DOHH2 (cell line): ENCODE data around the gene RHOD.

Experiments
- H3F3A ChIP-seq: fragments of 200-600 bp; sonication (generic), shearing (Covaris generic); 2 replicates; pipeline ENCODE4 v1.6.0; 2016; ENCODE audit warnings: antibody characterized with exemption, mild to moderate bottlenecking; ENCODE audit not compliant: control insufficient read depth, insufficient read depth
- H3K27ac ChIP-seq: fragments of 200-600 bp; sonication (generic); 2 replicates; pipeline ENCODE4 v1.5.1; 2014; ENCODE audit warnings: low read depth, mild to moderate bottlenecking, low read length, moderate library complexity
- H3K27me3 ChIP-seq: fragments of 200-600 bp; sonication (generic); 2 replicates; pipeline ENCODE4 v1.6.1; 2014; ENCODE audit warnings: mild to moderate bottlenecking, low read length, mixed read lengths; ENCODE audit not compliant: control insufficient read depth
- H3K36me3 ChIP-seq: fragments of 200-600 bp; sonication (generic); 2 replicates; pipeline ENCODE4 v1.6.1; 2014; ENCODE audit warnings: mild to moderate bottlenecking, low read length, moderate library complexity, mixed read lengths; ENCODE audit not compliant: control insufficient read depth
- H3K4me1 ChIP-seq: fragments of 200-600 bp; sonication (generic); 2 replicates; pipeline ENCODE4 v1.6.1; 2014; ENCODE audit warnings: mild to moderate bottlenecking, low read length, mixed read lengths; ENCODE audit not compliant: control insufficient read depth
- H3K4me2 ChIP-seq: fragments of 200-600 bp; sonication (generic); 2 replicates; pipeline ENCODE4 v1.6.0; 2014; ENCODE audit warnings: mild to moderate bottlenecking, low read length, moderate library complexity
- H3K4me3 ChIP-seq: fragments of 200-600 bp; sonication (generic); 2 replicates; pipeline ENCODE4 v1.5.1; 2014; ENCODE audit warnings: mild to moderate bottlenecking, low read length, mixed read lengths
- H3K79me2 ChIP-seq: fragments of 200-600 bp; sonication (generic); 2 replicates; pipeline ENCODE4 v1.6.1; 2014; ENCODE audit warnings: mild to moderate bottlenecking, low read length, mixed read lengths; ENCODE audit not compliant: control insufficient read depth
- H3K9me2 ChIP-seq: fragments of 200-600 bp; sonication (generic); replicated peaks from 2 replicates; pipeline ENCODE4 v1.6.1; 2014; ENCODE audit warnings: mild to moderate bottlenecking, low read length, mixed read lengths; ENCODE audit not compliant: control insufficient read depth
- H3K9me3 ChIP-seq: fragments of 200-600 bp; sonication (generic); 2 replicates; pipeline ENCODE4 v1.6.1; 2014; ENCODE audit warnings: antibody characterized with exemption, low read length, mixed read lengths; ENCODE audit not compliant: control insufficient read depth, insufficient read depth
- H4K20me1 ChIP-seq: fragments of 200-600 bp; sonication (generic); 2 replicates; pipeline ENCODE4 v1.6.0; 2014; ENCODE audit warnings: low read depth, mild to moderate bottlenecking, antibody characterized with exemption, low read length, moderate library complexity; ENCODE audit not compliant: control insufficient read depth, insufficient read depth
- EZH2phosphoT487 ChIP-seq: fragments of 200-600 bp; sonication (generic); IDR thresholded peaks from 2 replicates; pipeline ENCODE4 v1.6.1; 2017; ENCODE audit warnings: borderline replicate concordance, mild to moderate bottlenecking, antibody characterized with exemption, low read length, moderate library complexity, mixed read lengths
- TF ChIP-seq, protein P1 (sequence below): fragments of 200-600 bp; sonication (generic); IDR thresholded peaks from one replicate; pipeline ENCODE4 v1.5.1; 2014; ENCODE audit warnings: antibody characterized with exemption, mild to moderate bottlenecking, low read depth, low read length; ENCODE audit not compliant: poor library complexity, severe bottlenecking

The RHOD gene

DNA sequence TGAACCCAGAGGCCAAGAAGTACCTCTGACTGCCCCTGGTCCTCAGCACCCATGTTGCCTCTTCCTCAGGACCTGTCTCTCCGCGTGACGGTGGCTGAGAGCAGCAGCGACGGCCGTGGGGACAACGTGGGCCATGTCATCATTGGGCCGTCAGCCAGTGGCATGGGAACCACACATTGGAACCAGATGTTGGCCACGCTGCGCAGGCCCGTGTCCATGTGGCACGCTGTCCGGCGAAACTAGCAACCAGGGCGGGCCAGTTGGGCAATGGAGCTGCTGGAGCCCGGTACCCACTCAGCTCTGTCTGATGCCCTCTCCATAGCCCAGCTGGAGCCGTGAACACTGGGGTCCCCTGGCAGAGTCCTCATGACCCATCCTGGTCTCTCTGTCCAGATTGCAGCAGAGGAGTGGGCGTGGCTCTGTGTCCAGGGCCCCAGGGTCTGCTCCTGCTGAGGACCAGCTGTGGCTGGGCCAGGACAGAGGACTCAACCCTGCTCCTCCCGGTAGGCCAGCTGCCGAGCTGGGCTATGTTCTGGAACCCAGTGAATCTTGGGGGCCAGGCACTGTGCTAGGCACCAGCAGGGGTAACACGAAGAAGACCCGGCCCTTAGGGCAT, 8.0 kb upstream of the RHOD start:
- Histone ChIP-seq H3K9me2 (no peaks in the 10 kb centered on the region), H3K4me2 (no peak overlapping the region), H3K4me3 (no peak overlapping the region), H3K27me3 (peaks cover 57% of the 10 kb centered on the region), H3K79me2 (no peaks in the 10 kb centered on the region), H3F3A (peaks cover 2% of the 10 kb centered on the region; the same call in 1 of the 2 replicates), H3K36me3 (no peaks in the 10 kb centered on the region), H3K27ac (no peak overlapping the region), H3K9me3 (no peaks in the 10 kb centered on the region), H4K20me1 (peaks cover 2% of the 10 kb centered on the region; the same call in 1 of the 2 replicates), H3K4me1 (no peaks in the 10 kb centered on the region)
- TF ChIP-seq, protein P1, sequence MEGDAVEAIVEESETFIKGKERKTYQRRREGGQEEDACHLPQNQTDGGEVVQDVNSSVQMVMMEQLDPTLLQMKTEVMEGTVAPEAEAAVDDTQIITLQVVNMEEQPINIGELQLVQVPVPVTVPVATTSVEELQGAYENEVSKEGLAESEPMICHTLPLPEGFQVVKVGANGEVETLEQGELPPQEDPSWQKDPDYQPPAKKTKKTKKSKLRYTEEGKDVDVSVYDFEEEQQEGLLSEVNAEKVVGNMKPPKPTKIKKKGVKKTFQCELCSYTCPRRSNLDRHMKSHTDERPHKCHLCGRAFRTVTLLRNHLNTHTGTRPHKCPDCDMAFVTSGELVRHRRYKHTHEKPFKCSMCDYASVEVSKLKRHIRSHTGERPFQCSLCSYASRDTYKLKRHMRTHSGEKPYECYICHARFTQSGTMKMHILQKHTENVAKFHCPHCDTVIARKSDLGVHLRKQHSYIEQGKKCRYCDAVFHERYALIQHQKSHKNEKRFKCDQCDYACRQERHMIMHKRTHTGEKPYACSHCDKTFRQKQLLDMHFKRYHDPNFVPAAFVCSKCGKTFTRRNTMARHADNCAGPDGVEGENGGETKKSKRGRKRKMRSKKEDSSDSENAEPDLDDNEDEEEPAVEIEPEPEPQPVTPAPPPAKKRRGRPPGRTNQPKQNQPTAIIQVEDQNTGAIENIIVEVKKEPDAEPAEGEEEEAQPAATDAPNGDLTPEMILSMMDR = no peak
- no peak for TF ChIP-seq EZH2phosphoT487

DNA sequence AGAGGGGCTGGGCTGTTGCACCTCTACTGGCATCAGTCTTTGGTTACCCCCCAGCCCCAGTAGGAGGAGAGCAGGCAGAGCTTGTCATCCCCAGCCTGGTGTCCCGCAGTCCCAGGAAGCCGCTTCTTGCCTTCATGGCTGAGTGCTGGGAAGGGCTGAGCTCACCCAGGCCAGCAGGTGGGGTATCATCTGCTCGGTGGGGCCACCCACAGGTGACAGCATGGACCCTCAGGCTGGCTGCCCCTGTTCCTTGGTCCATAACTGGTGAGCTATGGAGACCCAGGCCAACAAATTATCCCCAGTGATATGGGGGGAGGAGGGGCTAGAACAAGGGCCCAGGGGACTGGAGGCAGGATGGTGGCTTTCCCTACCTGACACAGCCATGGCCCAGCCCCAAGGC, 6.5 kb upstream of the RHOD start:
- Histone ChIP-seq H3K4me3 (no peak overlapping the region), H3K36me3 (no peaks in the 10 kb centered on the region), H3K4me2 (no peak overlapping the region), H3K27me3 (peaks cover 47% of the 10 kb centered on the region), H3K9me2 (no peaks in the 10 kb centered on the region), H3F3A (no peaks in the 10 kb centered on the region), H3K27ac (no peak overlapping the region), H4K20me1 (no peaks in the 10 kb centered on the region), H3K9me3 (no peaks in the 10 kb centered on the region), H3K79me2 (no peaks in the 10 kb centered on the region), H3K4me1 (no peaks in the 10 kb centered on the region)
- TF ChIP-seq, protein P1 = no peak
- no peak for TF ChIP-seq EZH2phosphoT487

DNA sequence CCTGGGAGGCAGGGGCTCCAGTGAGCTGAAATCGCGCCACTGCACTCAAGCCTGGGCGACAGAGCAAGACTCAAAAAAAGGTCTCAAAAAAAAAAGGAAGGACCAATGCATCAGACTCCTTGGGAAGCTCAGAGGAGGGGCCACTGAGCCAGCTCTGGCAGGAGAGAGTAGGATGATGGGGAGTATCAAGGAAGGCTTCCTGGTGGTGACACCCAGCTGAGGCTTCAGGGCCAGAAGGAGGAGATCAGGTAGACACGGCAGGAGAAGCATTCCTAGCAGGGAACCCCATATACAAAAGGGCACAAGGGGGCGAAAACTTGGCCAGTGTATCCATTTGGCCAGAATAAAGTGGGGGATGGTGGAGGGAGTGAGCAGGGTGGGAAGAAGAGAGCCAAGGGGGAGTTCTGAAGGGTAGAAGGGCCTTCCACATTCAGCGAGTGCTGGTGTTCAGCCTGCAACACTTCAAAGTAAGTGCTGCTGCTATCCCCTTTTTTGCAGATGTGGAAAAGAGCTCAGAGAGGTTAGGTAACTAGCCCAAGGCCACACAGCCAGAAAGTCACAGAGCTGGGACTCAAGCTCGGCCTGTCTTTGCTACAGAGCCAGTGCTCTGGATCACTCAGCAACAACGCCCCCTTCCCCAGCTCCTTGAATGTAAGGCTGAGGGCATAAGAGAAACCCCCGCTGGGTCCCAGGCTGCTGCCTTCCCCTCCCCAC, 5.3 kb upstream of the RHOD start:
- H3K4me3 ChIP-seq = no peak overlapping the region
- H3K4me1 ChIP-seq = peaks cover 5% of the 10 kb centered on the region
- no peaks in the 10 kb centered on the region for H4K20me1 ChIP-seq
- H3K27me3 ChIP-seq = peaks cover 47% of the 10 kb centered on the region
- no peaks in the 10 kb centered on the region for H3K9me3 ChIP-seq
- no peaks in the 10 kb centered on the region for H3K9me2 ChIP-seq
- H3K36me3 ChIP-seq = no peaks in the 10 kb centered on the region
- no peaks in the 10 kb centered on the region for H3F3A ChIP-seq
- no peaks in the 10 kb centered on the region for H3K79me2 ChIP-seq
- no peak overlapping the region for H3K27ac ChIP-seq
- H3K4me2 ChIP-seq = no peak overlapping the region
- TF ChIP-seq EZH2phosphoT487 = no peak
- TF ChIP-seq, protein P1 = no peak
